Medulla oblongata (tissue), 1 donor: ENCODE data around the gene RHOF.

Source experiments
- DNase-seq: peaks from one replicate; pipeline ENCODE4 v3.0.0-alpha.2; 2015; ENCODE audit errors: extremely low spot score

RHOF gene

GRCh38 chr12:121793440-121793837, at the start of gene RHOF:
Gene RHOF, minus strand, starts transcription at chr12:121793688. Its CDS starts 55 bp downstream, at chr12:121793633.
- no peak for DNase-seq

GRCh38 chr12:121839993-121840761, 46.7 kb upstream of the RHOF start:
- no peak for DNase-seq

- DNase-seq, result peak; percentile 97
Measured at GRCh38 chr12:121839106-121839992, 45.9 kb upstream of the RHOF start.

- no peak for DNase-seq
Measured at GRCh38 chr12:121838126-121838525, 44.6 kb upstream of the RHOF start.

- DNase-seq, result no peak
Measured at GRCh38 chr12:121837680-121838079, 44.2 kb upstream of the RHOF start.

- no peak for DNase-seq
Measured at GRCh38 chr12:121831571-121832245, 38.2 kb upstream of the RHOF start.

- DNase-seq, result no peak
Measured at GRCh38 chr12:121830588-121831265, 37.2 kb upstream of the RHOF start.

- DNase-seq, result no peak
Measured at GRCh38 chr12:121830134-121830533, 36.6 kb upstream of the RHOF start.

- no peak for DNase-seq
Measured at GRCh38 chr12:121829250-121829918, 35.9 kb upstream of the RHOF start.

- no peak for DNase-seq
Measured at GRCh38 chr12:121828826-121829225, 35.3 kb upstream of the RHOF start.

- no peak for DNase-seq
Measured at GRCh38 chr12:121828306-121828705, 34.8 kb upstream of the RHOF start.

GRCh38 chr12:121827351-121828099, 34.0 kb upstream of the RHOF start:
- no peak for DNase-seq

- no peak for DNase-seq
Measured at GRCh38 chr12:121826318-121827150, 33.0 kb upstream of the RHOF start.

GRCh38 chr12:121825041-121825523, 31.6 kb upstream of the RHOF start:
- DNase-seq, result no peak

GRCh38 chr12:121823727-121824115, 30.2 kb upstream of the RHOF start:
- DNase-seq, result no peak

- no peak for DNase-seq
Measured at GRCh38 chr12:121823101-121823726, 29.7 kb upstream of the RHOF start.

- DNase-seq, result no peak
Measured at GRCh38 chr12:121822393-121823100, 29.1 kb upstream of the RHOF start.

GRCh38 chr12:121820056-121820455, 26.6 kb upstream of the RHOF start:
- no peak for DNase-seq
